Measurements from ENCODE around the gene CLCN6.

CLCN6 gene

DNA sequence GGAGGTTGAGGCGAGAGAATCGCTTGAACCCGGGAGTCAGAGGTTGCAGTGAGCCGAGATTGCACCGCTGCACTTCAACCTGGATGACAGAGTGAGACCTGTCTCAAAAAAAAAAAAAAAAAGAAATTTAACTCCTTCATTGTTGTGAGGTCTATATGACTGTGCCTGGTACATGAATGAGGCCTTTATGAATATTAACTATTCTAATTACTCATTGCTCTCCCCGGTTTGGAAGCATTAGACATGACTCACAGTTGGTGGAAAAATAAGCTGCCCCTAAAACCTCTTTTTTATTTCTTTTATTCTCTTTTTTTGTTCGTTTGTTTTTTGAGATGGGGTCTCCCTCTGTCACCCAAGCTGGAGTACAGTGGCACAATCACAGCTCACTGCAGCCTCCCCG is 49.4 kb downstream of the CLCN6 start:
- DNase-seq (ENCODE audit: low spot score): no peak

DNA sequence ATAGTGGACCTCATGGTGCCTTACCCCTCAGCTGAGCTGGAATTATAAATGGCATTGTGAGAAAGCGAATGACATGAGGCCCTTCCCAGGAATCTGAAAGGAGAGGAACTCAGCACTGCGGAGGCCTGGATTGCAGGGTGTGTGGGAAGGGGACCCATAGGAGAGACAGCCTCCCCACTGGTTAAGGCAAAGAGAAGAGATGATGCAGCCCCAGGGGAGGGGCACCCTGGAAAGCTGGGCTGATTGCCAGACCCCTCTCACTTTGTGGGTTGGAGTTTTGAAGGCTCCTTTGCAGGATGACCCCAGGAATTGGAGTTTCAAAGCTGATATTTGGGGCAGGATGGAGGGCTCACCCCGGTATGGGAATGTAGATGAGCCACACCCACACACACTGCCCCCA is 50.7 kb downstream of the CLCN6 start:
- no peak for DNase-seq (ENCODE audit: low spot score)

DNA sequence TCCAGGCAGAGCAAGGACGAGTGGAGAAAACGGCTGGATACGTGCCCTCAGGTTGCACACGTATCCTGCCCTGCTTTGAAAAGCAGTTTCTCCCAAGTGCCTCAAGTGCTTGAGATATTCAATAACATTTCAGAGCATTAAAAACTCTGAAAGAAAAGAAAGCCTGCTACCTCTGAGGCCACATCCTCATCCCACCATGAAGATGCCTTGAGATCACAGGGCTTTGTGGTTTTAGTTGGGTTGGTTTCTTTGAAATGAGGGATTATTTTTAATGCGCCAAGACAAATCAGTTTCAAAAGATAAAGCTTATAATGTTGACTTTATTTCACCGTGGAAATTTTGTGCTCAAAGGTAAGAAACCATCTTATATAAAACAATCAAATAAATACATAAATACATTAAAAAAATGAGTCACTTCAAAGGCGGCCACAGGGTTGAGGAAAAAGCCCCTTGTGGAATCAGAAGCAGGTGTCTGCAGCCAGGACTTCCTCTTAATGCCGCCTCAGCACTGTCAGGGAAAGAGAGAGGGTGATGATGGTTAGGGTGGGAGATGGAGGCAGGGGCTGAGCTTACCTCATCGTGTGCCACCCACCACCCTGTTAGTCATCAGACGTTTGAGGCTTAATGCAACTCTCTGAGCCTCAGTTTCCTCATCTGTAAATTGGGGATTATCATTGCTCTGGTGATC is 51.3 kb downstream of the CLCN6 start:
- DNase-seq (ENCODE audit: low spot score): no peak

DNA sequence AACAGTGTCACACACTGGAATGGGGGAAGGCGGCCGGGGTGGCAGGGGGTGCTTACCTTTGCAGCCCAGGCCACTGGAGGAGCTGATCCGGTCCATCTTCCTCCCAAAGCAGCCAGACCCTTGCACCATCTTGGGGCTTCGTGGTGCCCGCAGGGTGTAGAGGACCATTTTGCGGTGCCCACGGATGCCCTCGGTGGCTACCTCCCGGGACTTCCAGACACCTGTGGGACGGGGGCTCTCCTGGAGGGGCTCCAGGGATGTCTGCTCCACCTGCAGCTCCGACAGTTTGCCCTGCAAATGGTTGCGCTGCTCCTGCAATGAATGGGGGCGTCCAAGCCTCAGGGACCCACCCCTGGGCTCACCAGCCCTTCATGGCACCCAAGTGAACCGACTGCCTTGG is 52.2 kb downstream of the CLCN6 start:
- DNase-seq (ENCODE audit: low spot score): no peak

DNA sequence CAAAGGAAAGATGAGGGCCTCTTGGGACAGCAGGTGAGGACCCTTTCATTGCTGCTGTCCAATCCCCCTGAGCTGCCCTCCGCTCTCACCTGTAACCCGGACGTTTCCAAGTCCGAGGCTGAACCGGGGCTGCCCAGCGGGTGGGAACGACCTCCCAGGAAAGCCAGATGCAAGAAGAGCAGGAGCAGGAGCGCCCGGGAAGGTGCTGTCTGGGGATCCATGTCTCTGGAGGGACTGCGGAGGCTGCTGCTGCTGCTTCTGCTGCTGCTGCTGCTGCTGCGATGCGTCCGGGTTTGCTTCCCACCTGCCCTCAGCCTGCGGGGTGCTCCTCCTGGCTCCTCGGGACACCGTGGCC is 52.6 kb downstream of the CLCN6 start, which contains the start of gene NPPB:
TSS of gene NPPB (minus strand) at position 333 of the 355 bp plus-strand sequence. CDS start at position 221, 112 bp downstream.
- DNase-seq (ENCODE audit: low spot score): no peak

DNA sequence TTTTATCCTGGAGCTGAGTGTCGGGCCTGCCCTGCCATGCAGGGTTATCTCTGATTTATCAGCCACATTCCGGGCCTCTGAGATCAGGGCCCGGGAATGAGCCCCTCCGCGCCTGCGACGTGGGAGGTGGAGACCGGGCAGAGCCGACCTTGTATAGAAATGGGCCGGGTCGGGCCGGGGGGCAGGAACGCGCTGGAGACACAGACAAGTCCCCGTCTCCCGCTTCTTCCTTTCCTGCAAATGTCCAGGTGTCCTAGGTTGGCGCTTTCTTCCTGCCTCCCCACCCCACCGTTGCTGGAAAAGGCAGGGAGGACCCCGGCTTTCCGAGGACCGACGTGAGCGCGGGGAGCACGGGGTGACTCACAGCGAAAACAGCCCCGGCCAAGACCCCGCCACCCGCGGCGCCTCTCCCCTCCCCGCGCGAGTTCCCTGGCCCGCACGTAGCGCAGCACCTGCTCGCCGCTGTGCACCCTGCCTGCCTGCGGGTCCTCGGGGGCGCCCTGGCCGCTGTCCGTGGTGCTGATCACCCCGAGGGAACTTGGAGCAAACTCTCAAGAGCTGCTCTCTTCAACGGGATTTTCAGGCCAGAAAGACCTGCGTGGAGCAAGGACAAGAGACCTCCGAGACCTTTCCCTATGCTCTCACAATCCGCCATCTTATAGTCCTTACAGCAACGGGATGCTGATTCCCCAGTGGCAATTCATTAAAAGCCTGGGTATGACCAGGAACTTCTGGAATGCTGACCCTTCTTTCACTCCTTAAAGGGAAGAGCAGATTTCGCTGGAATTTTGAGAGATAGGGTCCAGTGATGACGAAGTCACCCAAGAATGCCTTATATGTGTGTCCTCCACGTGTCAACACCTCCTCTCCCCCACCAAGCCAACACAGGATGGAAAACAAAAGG is 53.2 kb downstream of the CLCN6 start:
- peak; percentile 83 for DNase-seq (ENCODE audit: low spot score)

DNA sequence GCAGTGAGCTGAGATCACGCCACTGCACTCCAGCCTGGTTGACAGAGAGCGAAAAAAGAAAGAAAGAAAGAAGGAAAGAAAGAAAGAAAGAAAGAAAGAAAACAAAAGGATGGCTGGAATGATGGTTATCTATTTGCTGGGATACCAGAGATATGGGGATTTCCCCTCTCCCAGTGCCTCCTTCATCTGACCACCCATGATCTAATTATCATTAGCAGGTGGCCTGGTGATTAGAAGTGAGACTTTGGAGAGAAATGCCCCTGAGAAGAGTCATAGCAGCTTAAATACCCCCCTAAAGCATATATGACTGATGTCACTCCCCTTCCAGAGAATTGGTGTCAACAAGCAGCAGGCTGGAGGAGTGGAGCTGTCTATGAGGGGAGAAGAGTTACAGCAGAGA is 54.1 kb downstream of the CLCN6 start:
- DNase-seq (ENCODE audit: low spot score): no peak

DNA sequence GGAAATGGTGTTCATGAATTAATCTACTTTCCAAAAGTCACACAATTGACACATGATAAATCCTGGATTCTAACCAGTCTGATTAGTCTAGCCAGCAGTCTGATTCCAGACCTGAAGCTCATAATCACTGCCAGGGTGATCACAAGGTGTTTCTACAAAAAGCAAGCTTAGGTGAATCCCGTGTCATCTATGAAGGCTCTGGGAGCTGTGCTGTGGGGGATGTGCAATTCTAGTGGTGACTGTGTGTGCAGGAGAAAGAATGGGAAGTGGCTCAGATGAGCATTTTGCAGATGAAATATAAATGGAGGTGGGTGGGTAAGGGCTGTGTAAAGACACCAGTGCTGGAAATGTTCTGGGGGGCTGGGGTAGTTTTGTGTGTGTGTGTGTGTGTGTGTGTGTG is 54.6 kb downstream of the CLCN6 start:
- DNase-seq (ENCODE audit: low spot score): no peak

DNA sequence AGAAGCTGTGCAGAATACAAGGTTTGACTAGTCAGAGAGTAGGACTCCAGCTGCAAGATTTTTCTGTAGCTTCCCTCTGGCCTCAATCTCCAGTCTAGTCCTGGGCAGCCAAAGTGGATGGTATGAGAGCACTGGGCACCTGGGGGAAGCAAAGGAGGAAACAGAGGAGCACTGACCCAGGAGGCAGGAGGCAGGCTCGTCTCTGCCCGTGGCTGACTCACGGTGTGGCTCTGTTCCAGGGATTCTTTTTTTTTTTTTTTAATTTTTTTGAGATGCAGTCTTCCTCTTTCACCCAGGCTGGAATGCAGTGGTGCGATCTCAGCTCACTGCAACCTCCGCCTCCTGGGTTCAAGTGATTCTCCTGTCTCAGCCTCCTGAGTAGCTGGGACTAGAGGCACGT is 56.9 kb downstream of the CLCN6 start:
- peak; percentile 49 for DNase-seq (ENCODE audit: low spot score)

DNA sequence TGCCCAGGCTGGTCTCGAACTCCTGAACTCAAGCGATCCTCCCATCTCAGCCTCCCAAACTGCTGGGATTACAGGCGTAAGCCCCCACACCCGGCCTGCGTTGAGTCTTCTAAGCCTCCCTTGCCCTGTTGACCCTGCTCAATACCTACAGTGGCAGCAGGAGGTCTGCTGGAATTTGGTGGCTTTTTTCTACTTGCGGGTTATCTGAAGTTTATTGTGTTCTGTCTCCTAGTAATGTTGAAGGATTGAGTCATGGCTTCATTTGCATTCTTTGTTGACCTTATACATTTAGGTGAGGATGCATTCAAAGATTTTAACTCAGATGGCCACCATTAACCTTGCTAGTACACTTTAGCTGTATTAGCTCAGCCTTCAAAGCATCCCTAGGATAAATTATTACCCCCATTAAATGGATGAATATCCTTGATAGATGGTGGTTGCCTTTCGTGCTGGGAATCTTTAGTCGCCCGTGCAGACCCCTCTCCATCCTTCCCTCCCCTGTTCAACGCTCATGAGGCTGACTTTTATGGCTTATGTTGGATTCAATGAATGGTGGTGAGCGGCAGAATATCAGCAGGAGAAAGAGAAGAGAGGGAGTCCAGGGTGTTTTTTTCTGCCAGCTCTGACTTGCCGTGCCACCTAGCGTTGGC is 62.5 kb downstream of the CLCN6 start:
- no peak for DNase-seq (ENCODE audit: low spot score)

DNA sequence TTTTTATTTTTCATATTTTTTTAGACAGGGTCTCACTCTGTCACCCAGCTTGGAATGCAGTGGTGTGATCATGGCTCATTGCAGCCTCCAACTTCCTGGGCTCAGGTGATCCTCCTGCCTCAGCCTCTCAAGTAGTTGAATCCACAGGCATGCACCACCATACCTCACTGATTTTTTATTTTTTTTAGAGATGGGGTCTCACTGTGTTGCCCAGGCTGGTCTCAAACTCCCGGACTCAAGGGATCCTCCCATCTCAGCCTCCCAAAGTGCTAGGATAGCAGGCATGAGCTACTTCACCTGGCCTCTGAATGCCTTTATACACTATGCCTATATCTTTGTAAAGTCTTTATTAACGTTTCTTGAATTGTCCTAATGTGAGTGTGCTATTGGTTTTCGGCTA is 63.1 kb downstream of the CLCN6 start:
- DNase-seq (ENCODE audit: low spot score): no peak

DNA sequence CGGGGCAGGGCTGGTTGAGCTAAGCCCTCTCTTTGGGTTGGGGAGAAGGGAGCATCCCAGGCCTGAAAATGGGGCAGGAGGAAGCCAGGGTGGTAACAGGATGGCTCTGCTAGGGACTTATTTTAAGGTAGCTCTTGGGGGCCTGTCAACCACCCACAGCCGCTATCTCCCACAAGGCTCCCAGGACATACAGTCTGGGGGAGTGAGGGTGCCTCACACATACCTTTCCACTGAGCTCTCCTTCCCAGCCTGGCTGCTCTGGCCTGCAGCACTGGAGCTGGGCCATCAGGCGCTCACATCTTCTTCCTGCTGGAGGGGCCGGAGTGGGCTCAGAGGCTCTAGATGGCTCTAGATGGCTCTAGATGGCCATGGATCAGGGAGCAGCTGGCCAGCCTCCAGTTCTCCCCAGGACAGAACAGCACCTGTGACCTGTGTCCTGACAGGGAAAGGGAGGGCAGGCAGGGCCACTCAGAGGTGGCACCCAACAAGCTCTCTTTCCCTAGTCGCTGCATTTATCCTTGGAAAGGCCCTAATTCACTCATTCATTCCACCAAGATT is 63.7 kb downstream of the CLCN6 start:
- no peak for DNase-seq (ENCODE audit: low spot score)

DNA sequence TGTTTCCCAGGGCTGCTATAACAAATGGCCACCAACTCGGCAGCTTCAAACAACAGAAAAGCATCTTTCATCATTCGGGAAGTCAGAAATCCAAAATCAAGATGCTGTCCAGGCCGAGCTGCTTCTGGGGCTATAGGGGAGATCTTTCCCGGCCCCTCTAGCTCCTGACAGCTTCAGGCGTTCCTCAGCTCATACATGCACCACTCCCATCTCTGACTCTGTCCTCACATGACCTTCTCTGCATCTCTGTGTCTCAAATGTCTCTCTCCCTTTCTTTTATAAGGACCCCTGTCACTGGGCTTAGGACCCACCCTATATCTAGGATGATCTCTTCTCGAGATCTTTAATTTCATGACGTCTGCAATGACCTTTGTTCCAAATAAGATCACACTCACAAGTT is 66.6 kb downstream of the CLCN6 start:
- no peak for DNase-seq (ENCODE audit: low spot score)

DNA sequence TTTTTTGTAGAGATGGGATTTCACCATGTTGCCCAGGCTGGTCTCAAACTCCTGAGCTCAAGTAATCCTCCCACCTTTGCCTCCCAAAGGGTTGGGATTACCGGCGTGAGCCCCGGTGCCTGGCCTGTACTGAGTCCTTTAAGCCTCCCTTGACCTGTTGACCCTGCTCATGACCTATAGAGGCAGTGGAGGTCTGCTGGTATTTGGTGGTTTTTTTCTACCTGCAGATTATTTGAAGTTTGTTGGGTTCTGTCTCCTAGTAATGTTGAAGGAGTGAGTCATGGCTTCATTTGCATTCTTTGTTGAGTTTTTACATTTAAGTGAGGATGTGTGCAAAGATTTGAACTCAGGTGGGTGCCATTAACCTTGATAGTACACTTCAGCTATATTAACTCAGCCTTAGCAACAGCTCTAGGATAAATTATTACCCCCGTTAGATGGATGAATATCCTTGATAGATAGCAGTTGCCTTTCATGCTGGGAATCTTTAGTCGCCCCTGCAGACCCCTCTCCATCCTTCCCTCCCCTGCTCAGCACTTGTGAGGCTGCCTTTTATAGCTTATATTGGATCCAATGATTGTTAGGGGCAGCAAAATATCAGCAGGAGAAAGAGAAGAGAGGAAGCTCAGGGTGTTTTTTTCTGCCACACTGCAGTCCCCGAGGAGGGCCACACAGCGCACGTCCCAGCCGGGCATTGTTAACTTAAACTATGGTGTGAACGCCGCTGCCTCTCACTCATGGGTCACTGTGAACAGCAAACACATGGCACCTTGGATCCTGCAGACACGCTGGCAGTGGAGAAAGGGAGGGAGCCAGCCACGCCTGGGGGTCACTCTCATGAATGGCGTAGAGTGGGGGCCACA is 67.6 kb downstream of the CLCN6 start:
- DNase-seq (ENCODE audit: low spot score): no peak

DNA sequence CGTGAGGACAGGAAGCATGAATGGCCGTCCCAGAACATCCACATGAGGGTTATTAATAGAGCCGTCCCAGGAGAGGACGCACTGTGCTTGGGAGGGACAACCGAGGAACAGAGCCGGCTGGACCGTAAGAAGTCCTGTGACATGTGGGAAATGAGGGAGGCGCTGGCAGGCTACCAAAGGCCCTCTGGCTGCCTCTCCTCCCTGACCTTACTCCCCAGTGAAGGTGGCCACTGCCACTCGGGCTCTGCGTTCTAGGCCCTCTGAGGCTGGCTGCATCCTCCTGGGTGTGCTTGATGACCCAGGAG is 68.2 kb downstream of the CLCN6 start:
- DNase-seq (ENCODE audit: low spot score): no peak

DNA sequence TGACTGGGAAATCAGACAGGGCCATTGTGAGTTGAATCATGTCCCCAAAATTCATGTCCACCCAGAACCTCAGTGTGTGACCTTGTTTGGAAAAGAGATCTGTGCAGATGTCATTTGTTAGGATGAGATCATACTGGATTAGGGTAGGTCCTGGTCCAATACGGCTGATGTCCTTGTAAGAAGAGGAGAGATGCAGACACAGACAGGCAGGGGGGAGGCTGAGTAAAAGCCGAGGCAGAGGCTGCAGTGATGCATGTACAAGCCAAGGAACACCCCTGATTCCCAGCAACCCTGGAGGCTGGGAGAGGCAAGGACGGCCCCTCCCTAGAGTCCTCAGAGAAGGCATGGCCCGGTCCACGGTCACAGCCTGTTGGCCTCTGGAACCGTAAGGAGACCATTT is 68.6 kb downstream of the CLCN6 start:
- DNase-seq (ENCODE audit: low spot score): no peak

DNA sequence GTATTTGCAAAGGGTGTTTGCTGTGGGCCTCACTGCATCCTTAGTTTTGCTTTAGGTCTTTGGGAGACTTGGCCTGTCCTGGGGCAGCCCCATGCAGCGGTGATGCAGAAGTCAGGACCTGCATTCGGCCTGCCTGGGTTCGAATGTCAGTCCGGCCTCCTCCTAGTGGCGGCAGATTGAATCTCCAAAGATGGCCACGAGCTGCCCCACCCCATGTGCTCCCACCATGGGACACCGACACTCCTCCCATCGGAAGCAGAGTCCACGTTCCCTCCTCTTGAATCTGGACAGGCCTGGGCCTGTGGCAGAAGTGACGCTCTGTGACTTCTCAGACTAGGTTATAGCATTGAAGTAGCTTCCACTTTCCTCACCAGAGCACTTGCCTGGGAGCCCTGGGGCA is 69.1 kb downstream of the CLCN6 start:
- DNase-seq (ENCODE audit: low spot score): no peak

DNA sequence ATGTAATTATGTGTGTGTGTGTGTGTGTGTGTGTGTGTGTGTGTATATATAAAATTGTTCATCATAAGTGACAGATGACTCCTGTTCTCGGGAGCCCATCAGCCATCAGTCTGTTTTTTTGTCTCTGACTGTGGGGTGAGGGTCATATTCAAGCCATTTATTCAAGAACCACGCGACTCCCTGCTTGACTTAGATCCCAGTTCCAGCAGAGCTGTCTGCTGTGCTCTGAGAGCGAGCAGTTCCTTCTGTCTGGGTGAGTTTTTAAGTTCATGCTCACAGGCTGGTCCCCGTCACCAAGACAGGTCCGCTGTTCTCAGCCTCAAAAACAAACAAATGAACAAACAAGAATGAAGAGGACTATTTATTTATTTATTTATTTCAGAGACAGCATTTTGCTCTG is 71.1 kb downstream of the CLCN6 start:
- DNase-seq (ENCODE audit: low spot score): no peak

DNA sequence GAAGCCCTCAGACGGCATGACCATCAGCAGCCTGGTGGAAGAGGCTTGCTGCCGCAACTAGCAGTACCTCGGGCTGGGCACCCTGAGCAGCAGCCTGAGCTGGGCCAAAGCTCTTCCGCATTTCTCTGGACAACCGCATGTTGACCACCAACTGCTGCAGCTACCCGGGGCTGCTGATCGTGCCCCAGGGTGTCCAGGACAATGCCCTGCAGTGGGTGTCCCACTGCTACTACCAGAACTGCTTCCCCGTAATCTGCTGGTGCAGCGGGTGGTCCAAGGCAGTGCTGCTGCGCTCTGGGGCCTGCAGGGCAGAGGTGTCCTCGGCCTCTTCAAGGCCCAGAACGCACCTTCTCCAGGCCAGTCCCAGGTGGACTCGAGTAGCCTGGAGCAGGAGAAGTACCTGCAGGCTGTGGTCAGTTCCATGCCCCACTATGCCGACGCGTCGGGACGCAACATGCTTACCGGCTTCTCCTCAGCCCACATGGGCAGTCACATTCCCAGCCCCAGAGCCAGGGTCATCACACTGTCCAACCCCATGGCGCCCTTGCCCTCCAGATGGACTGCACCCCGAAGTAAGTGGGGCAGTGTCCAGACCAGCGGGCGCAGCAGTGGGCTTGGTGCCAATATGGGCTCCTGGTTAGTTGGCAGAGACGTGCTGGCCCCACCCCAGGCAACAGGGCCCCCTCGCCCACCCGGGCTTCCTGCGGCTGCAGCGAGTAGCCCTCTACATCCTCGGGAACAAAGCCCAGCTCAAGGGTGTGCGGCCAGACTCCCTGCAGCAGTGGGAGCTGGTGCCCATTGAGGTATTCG is 72.3 kb downstream of the CLCN6 start:
- no peak for DNase-seq (ENCODE audit: low spot score)

DNA sequence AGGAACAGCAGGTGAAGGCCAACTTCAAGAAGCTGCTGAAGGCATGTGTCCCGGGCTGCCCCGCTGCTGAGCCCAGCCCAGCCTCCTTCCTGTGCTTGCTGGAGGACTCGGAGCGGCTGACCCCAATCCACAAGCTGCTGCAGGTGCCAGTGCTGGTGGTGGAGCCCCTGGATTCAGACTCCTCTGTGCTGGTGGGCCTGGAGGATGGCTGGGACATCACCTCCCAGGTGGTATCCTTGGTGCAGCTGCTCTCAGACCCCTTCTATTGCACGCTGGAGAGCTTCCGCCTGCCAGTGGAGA is 72.8 kb downstream of the CLCN6 start:
- no peak for DNase-seq (ENCODE audit: low spot score)

All from AG20443 (cell line).